ENCODE data around the gene GSTA4.
"Not testable (repeated sequence)": the region's sequence is repeated elsewhere in the genome, so short reads cannot be mapped to it uniquely, and the experiment has no call there.

DNA sequence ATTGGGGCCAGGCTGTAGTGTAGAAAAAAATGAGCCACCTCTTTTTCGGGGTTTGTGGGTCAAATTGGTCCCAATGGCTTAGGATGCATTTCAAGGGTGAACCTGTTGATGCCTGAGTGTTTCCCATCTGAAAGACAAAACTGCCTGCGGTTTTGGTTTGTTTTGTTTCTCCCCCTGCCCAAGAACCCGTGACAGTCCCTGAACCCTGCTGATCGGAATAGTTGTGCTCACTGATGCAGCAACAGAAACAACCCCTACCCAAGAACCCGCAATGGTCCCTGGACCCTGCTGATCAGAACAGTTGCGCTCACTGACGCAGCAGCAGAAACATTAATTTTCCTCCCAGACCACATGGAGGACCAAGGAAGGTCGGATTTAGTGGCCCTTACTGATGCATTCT, 34.9 kb downstream of the GSTA4 start:
- TF ChIP-seq CTCF (conservative IDR thresholded peaks at IDR 0.05; ENCODE audit: low read depth, low read length); EZH2 (IDR thresholded peaks at IDR 0.05; ENCODE audit: borderline replicate concordance, low read depth, low read length, poor library complexity, severe bottlenecking): not testable (repeated sequence)
